Mucosa of rectum (tissue), 2 donors: ENCODE measurements around the gene KCNK15.
"Not testable (repeated sequence)": the region's sequence is repeated elsewhere in the genome, so short reads cannot be mapped to it uniquely, and the experiment has no call there.

ENCODE experiments used
- H3K27ac ChIP-seq, 2 donors: one replicate each; pipeline ENCODE4 v1.7.0; 2013; ENCODE audit warnings: inconsistent platforms in 2 of 2, low read depth in 2 of 2, low read length in 2 of 2
- H3K27me3 ChIP-seq, 2 donors: one replicate each; pipeline ENCODE4 v1.7.0; 2013; ENCODE audit warnings: low read length in 2 of 2; ENCODE audit not compliant: control insufficient read depth in 2 of 2, insufficient read depth in 2 of 2
- H3K36me3 ChIP-seq, 2 donors: one replicate each; pipeline ENCODE4 v1.7.0; 2013; ENCODE audit warnings: low read length in 2 of 2; ENCODE audit not compliant: control insufficient read depth in 2 of 2, insufficient read depth in 2 of 2
- H3K4me1 ChIP-seq, 2 donors: one replicate each; pipeline ENCODE4 v1.7.0; 2013; ENCODE audit warnings: low read length in 2 of 2, mild to moderate bottlenecking in 1 of 2; ENCODE audit not compliant: control insufficient read depth in 2 of 2, insufficient read depth in 2 of 2
- H3K4me3 ChIP-seq, 2 donors: one replicate each; pipeline ENCODE4 v1.7.0; 2013; ENCODE audit warnings: low read length in 2 of 2
- H3K9ac ChIP-seq, 2 donors: one replicate each; pipeline ENCODE4 v1.7.0; 2013; ENCODE audit warnings: low read length in 2 of 2, low read depth in 1 of 2, mild to moderate bottlenecking in 1 of 2
- H3K9me3 ChIP-seq, 2 donors: one replicate each; pipeline ENCODE4 v1.7.0; 2013; ENCODE audit warnings: low read length in 2 of 2; ENCODE audit not compliant: control insufficient read depth in 2 of 2
- donor health status: healthy.
- donor health status: Normal muscosa, but diverticular disease.

Gene KCNK15

GRCh38 chr20:44756011-44756688, 10.5 kb downstream of the KCNK15 start:
- Histone ChIP-seq H3K9me3 (no peaks in the 10 kb centered on the region), H3K9ac (no peak overlapping the region), H3K4me1 (no peaks in the 10 kb centered on the region), H3K27me3 (peaks cover 0 to 2% of the 10 kb centered on the region in 2 donors), H3K27ac (no peak overlapping the region), H3K4me3 (no peak overlapping the region), H3K36me3 (no peaks in the 10 kb centered on the region)

- no peaks in the 10 kb centered on the region for H3K4me1 ChIP-seq
- no peaks in the 10 kb centered on the region for H3K27me3 ChIP-seq
- H3K9ac ChIP-seq: no peak overlapping the region
- no peaks in the 10 kb centered on the region for H3K36me3 ChIP-seq
- no peak overlapping the region for H3K4me3 ChIP-seq
- no peak overlapping the region for H3K27ac ChIP-seq
- H3K9me3 ChIP-seq: no peaks in the 10 kb centered on the region
These were observed 11.3 kb downstream of the KCNK15 start for GRCh38 chr20:44756956-44757355.

GRCh38 chr20:44758247-44759101, 12.8 kb downstream of the KCNK15 start:
- Histone ChIP-seq H3K36me3 (no peaks in the 10 kb centered on the region), H3K9ac (no peak overlapping the region), H3K27me3 (no peaks in the 10 kb centered on the region), H3K27ac (no peak overlapping the region), H3K4me1 (no peaks in the 10 kb centered on the region), H3K4me3 (no peak overlapping the region), H3K9me3 (no peaks in the 10 kb centered on the region)

GRCh38 chr20:44759595-44759994, 13.9 kb downstream of the KCNK15 start:
- Histone ChIP-seq H3K4me1 (no peaks in the 10 kb centered on the region), H3K9me3 (no peaks in the 10 kb centered on the region), H3K9ac (no peak overlapping the region), H3K36me3 (no peaks in the 10 kb centered on the region), H3K27me3 (no peaks in the 10 kb centered on the region), H3K27ac (no peak overlapping the region), H3K4me3 (no peak overlapping the region)

GRCh38 chr20:44761423-44761822, 15.8 kb downstream of the KCNK15 start:
- Histone ChIP-seq H3K9me3 (no peaks in the 10 kb centered on the region), H3K27ac (no peak overlapping the region), H3K27me3 (no peaks in the 10 kb centered on the region), H3K4me3 (no peak overlapping the region), H3K36me3 (no peaks in the 10 kb centered on the region), H3K4me1 (no peaks in the 10 kb centered on the region), H3K9ac (no peak overlapping the region)

GRCh38 chr20:44762466-44763140, 16.9 kb downstream of the KCNK15 start:
- H3K4me3 ChIP-seq: no peak overlapping the region
- no peak overlapping the region for H3K9ac ChIP-seq
- no peaks in the 10 kb centered on the region for H3K27me3 ChIP-seq
- H3K36me3 ChIP-seq: no peaks in the 10 kb centered on the region
- H3K27ac ChIP-seq: no peak overlapping the region
- H3K4me1 ChIP-seq: no peaks in the 10 kb centered on the region
- no peaks in the 10 kb centered on the region for H3K9me3 ChIP-seq

GRCh38 chr20:44763798-44764197, 18.1 kb downstream of the KCNK15 start:
- not testable (repeated sequence) for H3K4me3 ChIP-seq, H3K27ac ChIP-seq, H3K27me3 ChIP-seq, H3K36me3 ChIP-seq, H3K9me3 ChIP-seq, H3K9ac ChIP-seq, H3K4me1 ChIP-seq

GRCh38 chr20:44765091-44765490, 19.4 kb downstream of the KCNK15 start:
- Histone ChIP-seq H3K4me1 (no peaks in the 10 kb centered on the region), H3K27ac (no peak overlapping the region), H3K36me3 (no peaks in the 10 kb centered on the region), H3K9ac (no peak overlapping the region), H3K27me3 (no peaks in the 10 kb centered on the region), H3K4me3 (no peak overlapping the region), H3K9me3 (no peaks in the 10 kb centered on the region)

- H3K4me1 ChIP-seq: no peaks in the 10 kb centered on the region
- no peaks in the 10 kb centered on the region for H3K36me3 ChIP-seq
- no peaks in the 10 kb centered on the region for H3K9me3 ChIP-seq
- H3K9ac ChIP-seq: no peak overlapping the region
- H3K27me3 ChIP-seq: no peaks in the 10 kb centered on the region
- H3K27ac ChIP-seq: no peak overlapping the region
- no peak overlapping the region for H3K4me3 ChIP-seq
These were observed 20.2 kb downstream of the KCNK15 start for GRCh38 chr20:44765701-44766347.

GRCh38 chr20:44768256-44768655, 22.6 kb downstream of the KCNK15 start:
- Histone ChIP-seq H3K27me3 (peaks cover 0 to 2% of the 10 kb centered on the region in 2 donors), H3K4me3 (no peak overlapping the region), H3K9ac (no peak overlapping the region), H3K4me1 (no peaks in the 10 kb centered on the region), H3K9me3 (no peaks in the 10 kb centered on the region), H3K27ac (no peak overlapping the region), H3K36me3 (no peaks in the 10 kb centered on the region)
